T47D (cell line): Measurements from ENCODE around the gene DNM1.

Experiments used
- DNase-seq, 2 experiments: peaks; one replicate each; pipeline versions ENCODE4 v3.0.0 to v3.0.0-alpha.2; 2011 to 2012; ENCODE audit warnings: low read depth in 1 of 2, low spot score in 1 of 2
- JUND ChIP-seq: IDR thresholded peaks from 2 replicates; pipeline ENCODE4 v1.6.1; 2012; ENCODE audit warnings: low read depth
- in situ Hi-C: cut with HindIII; loops from 2 replicates; pipeline ENCODE4 v1.10.0; 2016; ENCODE audit warnings: low sequenced_read_pairs, low pct_unique_long_range_greater_than_20kb

The DNM1 gene

DNA sequence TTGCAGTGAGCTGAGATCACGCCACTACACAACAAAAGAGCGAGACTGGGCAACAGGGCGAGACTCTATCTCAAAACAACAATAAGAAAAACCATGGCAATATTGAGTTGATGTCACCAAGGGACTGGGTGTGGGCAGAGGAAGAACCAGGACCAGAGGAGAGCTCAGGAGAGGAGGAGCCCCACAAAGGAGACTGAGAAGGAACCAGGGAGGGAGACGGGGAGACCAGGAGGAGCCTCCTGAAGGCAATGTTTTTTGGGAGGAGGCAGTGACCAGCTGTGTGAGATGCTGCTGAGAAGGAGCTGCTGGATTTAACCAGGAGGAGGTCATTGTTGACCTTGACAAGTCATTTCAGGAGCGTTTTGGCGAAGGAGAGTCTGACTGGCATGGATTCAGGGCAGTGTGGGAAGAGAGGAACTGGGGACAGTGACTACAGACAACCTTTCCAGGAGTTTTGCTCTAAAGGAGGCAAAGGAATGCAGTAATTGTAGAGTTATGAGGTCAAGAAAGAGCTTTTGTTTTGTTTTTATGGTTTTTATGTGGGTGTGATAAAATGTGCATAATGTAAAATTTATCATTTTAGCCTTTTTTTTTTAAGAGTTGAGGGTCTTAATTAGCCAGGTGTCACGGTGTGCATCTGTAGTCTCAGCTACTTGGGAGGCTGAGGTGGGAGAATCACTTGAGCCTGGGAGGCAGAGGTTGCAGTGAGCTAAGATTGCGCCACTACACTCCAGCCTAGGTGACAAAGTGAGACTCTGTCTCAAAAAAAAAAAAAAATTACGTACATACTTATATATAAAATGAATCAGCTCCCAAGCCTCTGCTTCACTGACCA lies 101.2 kb downstream of the DNM1 start:
- DNase-seq: no peak
- no peak for TF ChIP-seq JUND
- in situ Hi-C loops: no loop called here
